ENCODE results near the gene IL1RAPL1.

GRCh38 chrX:29143756-29144155 lies 556.5 kb downstream of the IL1RAPL1 start:
- TF ChIP-seq CTCF (IDR thresholded peaks at IDR 0.05): no peak
- TF ChIP-seq EP300 (IDR thresholded peaks at IDR 0.05): no peak
- no peak for TF ChIP-seq POLR2A (IDR thresholded peaks at IDR 0.05)
- TF ChIP-seq POLR2AphosphoS5 (IDR thresholded peaks at IDR 0.05): no peak

All from suprapubic skin (tissue), 4 donors.